ENCODE data around the gene TAX1BP3.

TAX1BP3 gene

DNA sequence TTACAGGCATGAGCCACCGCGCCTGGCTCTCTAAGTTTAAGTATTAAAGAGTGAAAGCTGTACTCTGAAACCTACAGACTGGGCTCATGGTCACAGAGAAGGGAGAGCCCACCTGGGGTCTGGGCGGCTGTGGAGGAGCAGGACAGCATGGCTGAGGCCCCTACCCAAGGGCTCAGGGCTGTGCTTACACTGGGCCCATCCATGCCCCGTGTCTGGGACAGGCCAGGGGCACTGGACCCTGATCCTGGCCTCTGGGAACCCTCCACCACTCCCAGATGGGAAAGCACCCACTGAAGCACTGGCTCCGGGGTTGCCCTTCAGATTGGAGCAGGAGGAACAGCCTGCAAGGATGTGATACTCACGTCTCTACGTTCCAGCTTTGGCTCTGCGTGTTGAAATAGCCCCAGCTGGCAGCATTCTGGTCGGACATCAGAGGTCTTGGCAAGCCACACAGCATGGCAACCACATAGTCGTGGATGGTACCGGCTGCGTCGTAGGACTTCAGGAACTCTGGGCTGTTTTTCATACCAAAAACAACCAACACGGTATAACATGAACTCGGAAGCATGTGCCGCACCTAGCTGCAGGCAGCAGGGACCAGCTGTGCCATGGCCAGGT is 45.3 kb downstream of the TAX1BP3 start:
- no peak for DNase-seq

DNA sequence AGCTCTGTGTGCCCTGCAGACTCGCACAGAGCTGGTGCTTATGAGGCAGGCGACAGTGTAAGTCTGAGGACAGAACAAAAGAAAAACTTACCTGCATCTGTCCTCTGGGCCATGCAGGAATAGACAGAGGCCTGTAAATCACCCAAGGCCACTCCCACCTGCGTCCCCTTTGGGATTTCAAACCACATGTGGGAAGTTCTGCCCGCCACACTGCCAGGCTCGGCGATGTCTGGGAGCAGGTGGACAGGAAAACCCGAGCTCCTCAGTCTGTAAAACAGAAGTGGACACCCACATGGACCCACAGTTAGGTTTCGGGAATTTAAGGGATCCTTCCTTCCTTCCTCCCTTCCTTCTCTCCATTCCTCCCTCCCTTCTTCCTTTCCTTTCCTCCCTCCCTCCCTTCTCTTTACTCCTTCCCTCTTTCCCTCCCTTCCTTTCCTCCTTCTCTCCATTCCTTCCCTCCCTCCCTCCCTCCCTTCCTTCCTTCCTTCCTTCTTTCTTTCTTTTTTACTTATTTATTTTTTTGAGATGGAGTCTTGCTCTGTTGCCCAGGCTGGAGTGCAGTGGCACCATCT is 47.1 kb downstream of the TAX1BP3 start:
- no peak for DNase-seq

DNA sequence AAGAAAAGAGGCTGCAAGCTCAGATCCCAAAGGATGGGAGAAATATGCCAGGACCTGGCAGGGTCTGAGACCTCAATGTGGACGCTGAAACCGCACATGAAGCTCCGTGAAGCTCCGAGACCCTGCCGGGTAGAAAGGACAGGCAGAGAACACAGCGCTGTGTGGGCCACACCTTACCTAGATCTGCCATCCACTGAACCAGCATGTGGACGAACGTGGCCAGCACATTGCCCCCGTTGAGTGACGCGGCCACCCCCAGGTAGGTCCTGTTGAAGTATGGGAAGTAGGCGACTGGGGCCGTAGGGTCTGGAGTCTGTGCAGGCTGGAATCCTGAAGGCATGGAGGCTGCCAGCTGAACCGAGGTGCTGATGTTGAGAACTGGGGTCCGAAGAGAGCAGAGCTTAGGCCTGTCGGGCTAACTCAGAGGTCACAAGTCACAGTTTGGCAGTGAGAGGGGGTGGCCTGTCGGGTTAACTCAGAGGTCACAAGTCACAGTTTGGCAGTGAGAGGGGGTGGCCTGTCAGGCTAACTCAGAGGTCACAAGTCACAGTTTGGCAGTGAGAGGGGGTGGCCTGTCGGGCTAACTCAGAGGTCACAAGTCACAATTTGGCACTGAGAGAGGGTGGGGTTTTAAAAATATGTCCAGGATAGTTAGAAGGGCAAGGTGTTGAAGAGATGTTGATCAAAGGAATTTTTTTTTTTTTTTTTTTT is 53.1 kb downstream of the TAX1BP3 start:
- DNase-seq = no peak

DNA sequence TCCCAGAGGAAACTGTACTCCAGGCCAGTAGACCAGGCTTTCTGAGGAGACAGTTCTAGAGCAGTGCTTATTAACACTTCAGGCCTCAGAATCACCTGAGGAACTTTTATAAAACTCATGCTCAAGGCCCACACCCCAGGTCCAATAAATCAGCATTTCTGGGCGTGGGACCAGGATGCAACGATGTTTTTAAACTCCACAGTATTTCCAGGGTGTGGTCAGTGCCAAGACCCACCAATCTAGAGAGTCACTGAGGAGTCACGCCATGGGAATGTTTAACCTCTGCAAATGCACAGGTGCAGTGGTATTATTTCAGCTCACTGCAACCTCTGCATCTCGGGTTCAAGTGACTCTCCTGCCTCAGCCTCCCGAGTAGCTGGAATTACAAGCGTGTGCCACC is 55.3 kb downstream of the TAX1BP3 start:
- DNase-seq = no peak

All from activated gamma-delta T cell (primary cell).